GM21723 (cell line): ENCODE data around the gene ZSWIM7.
A peak's percentile ranks its signal among the peaks of the same experiment; 100 is the strongest.

Source experiments
- ATAC-seq: cut with Tn5 transposase; IDR thresholded peaks from one replicate; pipeline ENCODE4 v1.9.1; 2021; ENCODE audit warnings: mild to moderate bottlenecking, moderate library complexity; ENCODE audit not compliant: unreplicated experiment

Gene ZSWIM7, protein sequence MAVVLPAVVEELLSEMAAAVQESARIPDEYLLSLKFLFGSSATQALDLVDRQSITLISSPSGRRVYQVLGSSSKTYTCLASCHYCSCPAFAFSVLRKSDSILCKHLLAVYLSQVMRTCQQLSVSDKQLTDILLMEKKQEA

DNA sequence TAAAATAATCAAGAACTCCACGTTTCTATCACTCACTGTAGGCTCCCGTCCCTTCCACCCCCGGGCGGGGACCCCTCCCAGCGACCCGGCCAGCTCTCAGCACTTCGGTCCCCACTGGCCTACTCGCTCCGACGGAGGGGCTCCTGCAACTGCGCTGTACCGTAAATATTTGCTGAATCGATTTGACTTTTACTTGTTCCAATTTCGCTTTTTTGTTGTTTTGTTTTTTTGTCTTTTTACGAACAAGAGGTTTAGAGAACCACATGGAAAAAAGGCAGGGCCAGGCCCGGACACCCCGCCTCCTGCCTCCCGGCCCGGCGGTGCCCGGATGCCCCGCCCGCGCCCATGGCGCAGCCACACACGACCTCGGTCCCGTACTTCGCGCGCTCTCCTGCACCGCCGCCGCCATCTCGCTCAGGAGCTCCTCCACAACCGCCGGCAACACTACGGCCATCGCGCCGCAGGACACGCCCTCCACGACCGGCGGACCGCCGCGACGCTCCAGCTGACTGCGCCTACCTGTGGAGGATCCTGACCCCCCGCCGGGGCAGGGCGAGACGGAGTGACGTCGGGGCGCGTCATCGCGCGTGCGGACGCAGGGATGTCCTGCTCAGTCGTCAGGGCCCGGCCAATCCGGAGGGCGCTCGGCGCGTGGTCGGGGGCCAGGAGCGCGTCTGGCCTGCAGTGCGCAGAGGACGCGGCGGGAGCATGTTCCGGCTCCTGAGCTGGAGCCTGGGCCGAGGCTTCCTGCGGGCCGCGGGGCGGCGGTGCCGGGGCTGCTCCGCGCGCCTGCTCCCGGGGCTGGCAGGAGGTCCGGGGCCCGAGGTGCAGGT, at the start of gene ZSWIM7, which contains the start of gene TTC19:
TSS of gene ZSWIM7 (minus strand) at position 564 of the 833 bp plus-strand sequence. CDS start at position 454, 110 bp downstream.
TSS of gene TTC19 (plus strand) at position 684 of the 833 bp plus-strand sequence. CDS start at position 709, 25 bp downstream.
- peak; percentile 92 for ATAC-seq

DNA sequence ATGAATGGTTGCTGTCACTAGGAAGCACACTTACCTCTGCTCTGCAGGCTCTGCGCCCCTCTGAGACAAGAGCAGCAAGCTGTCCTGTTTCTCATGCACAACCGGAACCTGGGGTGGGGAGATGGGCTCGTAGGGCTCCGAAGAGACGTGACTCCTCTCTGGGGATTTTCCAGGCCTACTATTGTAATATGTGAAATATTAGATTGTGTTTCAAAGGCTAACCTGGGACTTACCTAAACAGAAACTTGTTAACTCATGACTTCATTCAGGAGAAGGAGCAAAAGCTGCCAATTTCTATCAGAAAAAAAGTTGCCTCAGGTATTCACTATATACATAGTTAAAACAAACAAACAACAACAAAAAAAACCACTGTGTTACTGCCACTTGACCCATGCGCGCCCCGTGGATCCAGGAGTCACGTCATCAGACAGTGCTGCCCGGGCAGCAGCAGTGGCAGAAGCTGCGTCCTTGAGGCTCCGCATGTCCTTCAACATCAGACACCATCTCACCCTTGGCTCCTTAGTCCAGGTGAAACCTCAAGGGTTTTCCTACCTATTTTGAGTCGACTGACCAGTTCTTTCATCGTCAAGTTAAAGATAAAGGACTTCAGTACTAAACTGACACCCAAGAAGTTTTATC, 49.4 kb upstream of the ZSWIM7 start:
- no peak for ATAC-seq

DNA sequence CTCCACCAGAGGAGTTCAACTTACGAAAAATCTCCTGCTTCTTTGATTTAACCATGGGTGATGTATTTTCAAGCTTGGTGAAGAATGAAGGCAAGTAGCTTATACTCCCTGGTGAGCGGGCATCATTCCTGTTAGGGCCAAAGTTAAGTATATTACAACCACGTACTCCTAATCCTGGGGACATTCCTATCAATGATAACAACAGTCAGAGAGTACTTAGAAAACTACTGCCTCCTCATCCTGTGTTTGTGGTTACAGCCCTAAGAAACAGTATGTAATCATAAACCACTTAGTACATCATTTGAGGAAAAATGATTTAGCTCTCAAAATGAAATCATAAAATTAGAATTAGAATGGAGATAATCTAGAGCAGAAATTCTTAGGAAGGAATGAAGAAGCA, 47.5 kb upstream of the ZSWIM7 start:
- no peak for ATAC-seq

DNA sequence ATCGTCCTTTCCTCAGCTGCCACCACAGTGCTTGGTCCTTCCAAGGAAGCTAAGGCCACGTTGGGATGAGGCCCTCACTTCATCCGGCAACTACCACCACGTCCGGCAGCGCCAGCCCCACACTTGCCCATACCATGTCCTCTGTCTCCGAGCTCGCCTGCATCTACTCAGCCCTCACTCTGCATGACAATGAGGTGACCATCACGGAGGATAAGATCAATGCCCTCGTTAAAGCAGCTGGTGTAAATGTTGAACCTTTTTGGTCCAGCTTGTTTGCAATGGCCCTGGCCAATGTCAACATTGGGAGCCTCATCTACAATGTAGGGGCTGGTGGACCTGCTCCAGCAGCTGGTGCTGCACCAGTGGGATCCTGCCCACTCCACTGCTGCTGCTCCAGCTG, 45.0 kb upstream of the ZSWIM7 start:
- no peak for ATAC-seq

DNA sequence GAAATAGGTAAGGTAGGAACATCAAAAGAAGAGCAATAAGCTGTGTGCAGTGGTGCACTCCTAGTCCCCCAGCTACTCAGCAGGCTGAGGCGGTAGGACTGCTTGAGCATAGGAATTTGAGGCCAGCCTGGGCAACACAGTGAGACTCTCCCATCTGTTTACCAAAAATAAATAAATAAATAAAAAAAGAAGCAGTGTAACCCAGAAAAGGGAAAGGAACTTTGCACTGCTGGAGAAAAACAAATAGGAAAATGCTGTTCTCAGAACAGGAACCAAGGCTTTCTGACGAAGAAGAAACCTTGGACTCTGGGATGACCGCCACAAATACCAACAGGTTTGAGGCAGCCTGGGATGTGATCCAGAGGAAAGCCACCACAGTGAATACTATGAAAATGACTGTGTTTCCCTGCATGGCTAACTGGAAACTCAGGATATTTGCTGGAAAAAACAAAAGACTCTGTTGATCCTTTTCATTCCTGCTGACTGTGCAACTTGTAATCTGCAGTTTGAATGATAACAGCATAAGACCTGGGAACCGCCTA, 41.3 kb upstream of the ZSWIM7 start:
- ATAC-seq: no peak

DNA sequence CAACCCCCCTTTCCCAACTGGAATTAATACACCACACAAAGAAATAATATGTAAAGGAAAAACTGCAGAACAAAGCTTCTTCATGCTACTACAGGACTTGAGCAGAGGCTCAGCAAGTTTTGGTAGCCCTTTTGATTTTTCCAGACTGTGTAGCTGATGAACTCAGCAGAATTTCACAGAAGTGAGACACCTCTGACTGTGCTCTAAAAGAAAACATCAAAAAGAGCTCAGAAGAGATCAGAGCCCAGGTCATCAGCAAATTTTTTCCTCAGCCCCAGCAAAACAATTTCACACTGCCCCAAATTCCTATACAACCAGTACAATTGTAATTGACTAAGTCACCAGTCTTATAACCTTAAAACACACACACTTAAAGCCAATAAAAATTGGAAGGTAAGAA, 38.1 kb upstream of the ZSWIM7 start:
- ATAC-seq: no peak

DNA sequence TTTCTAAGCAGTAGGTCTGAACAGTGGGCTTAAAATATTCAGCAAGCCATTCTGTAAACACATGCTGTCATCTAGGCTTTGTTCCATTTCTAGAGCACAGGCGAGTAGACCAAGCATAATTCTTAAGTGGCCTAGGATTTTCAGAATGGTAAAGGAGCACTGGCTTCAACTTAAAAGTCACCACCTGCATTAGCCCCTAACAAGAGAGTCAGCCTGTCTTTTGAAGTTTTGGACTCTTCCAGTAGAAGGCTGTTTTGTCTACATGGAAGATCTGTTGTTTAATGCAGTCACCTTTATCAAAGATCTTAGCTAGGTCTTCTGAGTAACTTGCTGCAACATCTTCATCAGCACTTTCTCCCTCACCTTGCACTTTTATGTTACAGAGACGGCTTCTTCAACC, 36.8 kb upstream of the ZSWIM7 start:
- ATAC-seq: no peak

DNA sequence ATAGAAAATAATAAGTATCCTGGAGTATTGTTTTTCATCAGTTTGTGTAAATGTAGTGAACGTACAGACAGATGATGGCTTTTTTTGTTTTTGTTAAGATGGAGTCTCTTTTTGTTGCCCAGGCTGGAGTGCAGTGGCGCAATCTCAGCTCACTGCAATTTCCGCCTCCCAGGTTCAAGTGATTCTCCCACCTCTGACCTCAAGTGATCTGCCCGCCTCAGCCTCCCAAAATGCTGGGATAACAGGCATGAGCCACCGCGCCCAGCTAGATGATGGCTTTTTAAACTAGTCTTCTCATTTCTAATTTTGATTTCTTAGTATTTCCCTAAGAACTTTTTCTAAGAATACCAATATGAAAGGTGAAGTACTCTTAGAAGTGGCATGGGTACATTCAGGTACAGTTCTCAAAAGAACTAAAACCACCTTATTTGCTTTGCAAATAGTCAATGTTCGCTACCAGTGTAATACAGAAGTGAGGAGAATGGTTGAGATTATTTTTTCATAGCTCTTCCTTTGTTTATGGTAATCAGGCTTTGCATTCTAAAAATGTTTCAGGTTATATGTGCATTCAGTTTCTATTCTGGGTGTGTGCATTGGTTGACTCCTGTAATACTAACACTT, 34.3 kb upstream of the ZSWIM7 start:
- no peak for ATAC-seq

DNA sequence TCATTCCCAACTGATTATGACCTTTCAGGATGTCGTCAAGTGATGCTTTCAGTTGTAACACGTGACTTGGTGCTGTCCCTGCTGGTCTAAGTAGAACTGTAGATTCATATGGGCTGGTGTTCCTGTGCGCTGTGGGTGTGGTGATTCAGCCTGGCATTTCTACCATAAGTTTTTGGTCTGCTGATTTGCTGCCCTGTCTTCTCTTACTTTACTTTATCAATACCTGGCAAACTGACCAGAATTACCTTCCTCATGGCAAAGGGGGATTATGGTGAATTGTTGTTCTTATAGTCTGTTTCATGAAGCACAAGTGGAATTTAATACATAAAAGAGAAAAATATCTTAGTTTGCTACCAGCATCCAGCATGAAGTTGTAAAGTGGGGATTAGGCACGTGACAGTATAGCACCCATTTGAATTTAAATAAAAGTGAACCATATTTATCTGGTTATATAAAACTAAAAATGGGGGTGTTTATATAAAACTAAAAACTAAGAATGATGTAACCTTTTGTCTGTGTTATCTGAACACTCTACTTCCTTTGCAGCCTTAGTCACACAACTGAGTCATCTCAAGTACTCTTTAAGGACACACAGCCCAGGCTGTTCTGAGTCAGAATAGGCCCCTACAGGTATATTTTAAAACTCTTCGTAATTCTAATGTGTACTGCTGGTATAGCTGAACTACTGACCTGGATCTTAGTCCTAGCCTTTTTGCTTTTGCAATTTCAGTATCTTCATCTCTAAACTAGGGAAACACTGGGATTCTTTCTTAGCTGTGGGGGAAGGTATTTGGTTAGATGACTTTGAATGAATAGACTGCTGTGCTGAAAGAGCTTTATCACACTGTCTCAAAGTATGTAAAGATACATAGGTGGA, 28.4 kb upstream of the ZSWIM7 start:
- ATAC-seq: peak; percentile 91

DNA sequence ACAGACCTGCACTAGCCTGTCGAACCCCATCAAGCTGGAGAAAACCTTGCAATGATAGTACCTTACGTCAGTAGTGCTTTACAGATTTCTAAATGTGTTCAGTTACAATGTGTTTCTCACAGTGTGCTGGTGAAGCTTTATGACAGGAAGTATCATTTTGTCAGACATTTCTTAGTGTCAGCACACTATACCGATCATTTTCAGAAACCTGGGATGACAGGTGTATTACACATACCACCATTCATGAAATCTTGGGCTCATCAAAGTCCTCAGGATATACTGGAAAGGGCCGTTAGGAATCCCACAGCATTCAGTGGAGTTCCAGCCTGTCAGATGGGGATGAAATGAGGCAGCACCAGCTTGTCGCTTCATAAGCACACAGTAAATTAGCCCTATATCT, 27.4 kb upstream of the ZSWIM7 start:
- ATAC-seq: no peak

DNA sequence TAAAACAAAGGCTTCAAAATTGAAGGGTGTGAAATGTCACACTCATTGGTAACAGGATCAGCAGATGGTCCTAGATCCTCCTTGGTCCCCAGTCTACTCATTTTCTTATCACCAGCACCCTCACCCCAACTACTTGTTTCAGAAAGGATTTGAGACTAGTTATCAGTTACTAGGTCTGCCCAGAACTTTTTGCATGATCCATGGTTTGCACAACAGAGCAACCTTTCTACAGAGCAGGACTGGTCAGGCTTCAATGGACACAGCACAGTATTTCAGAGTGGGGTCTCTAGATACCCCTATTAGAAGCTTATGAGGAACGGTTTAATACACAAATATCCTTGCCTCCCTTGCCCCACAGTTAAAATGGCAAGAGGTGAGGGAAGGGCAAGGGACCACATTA, 25.7 kb upstream of the ZSWIM7 start:
- no peak for ATAC-seq

DNA sequence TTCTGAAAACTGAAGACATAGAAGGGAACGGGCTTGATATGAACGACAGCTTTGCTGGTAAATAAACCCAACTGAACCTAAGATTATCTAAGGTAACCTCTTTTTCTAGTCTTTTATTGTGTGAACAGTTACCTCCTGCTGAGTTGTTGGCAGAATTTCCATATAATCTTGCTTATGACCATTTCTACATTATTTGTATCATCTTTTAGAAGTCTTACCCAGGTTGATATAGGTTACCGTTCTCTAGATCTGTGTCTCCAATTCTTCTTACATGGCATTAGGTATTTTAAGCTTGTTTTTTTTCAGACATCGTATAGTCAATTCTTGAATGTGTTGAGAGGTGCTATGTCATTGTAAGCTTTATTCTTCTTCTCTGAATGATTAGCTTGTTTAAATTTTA, 24.4 kb upstream of the ZSWIM7 start:
- ATAC-seq: no peak

DNA sequence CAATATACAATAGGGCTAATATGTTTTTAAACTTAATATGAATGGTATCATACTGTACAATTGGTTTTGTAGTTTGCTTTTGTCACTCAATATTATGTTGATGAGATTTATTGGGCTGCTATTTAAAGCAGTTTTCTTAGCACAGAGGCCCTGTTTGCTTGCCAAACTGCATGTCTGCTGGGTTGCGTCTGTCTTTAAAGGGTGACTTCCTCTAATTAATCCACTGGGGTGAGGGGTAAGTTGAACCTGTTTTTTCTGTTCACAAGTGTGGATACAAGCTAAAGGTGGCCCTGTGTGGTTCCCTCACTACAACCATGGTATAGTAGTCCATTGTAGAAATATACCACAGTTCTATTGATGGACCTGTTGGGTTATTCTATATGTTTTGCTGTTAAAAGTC, 19.8 kb upstream of the ZSWIM7 start:
- ATAC-seq: no peak

DNA sequence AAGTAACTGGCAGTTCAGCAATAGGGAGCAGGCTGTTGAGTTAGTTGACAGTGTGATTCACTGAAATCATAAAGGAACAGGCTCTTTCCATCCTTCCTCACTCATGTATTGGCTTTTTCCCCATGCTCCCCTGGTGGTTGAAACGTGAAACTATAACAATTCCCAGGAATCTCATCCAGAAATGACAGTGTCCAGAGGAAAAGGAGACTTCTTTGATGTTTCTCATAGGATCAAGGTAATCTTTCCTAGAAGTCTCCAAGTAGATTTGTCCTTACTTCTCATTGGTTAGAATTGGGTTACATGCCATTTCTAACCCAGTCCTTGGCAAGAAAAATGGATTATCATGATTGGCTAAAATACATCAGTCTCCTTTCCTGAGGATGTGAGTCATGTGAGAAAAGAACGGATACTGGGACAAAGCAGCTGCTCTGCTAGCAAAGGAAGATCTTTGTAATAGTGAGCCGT, 14.5 kb upstream of the ZSWIM7 start:
- ATAC-seq: no peak

DNA sequence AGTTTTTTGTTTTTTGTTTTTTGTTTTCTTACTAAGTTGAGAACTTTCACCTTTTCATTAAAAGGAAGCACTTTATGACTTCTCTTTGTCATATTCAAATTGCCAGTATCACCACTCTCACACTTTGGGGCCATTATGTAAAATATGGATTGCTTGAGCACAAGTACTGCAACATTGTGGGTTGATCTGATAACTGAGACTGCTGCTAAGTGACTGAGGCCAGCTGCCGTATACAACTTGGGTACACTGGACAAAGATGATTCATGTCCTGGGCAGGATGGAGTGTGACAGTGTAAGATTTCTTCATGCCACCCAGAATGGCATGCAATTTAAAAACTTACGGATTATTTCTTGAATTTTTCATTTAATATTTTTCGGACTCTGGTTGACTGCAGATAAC, 7.9 kb upstream of the ZSWIM7 start:
- no peak for ATAC-seq

DNA sequence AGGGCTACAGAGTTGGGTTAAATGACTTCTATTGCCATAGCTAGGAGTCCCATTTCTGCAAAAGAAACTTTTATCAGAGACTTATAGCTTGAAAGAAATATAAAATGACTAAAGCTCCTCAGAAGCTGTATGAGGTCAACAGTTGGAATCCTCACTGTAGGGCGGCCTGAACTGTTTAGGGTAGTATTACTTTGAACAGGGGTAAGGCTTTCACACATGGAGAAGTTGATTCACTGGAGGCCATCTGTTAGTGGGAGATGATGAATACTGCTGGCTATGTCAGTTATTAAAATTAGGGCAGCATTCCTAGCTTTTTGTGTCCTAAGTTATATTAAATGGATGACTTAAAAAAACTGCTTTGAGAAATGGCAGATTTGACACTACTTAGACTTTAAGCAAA, 6.1 kb upstream of the ZSWIM7 start:
- no peak for ATAC-seq

DNA sequence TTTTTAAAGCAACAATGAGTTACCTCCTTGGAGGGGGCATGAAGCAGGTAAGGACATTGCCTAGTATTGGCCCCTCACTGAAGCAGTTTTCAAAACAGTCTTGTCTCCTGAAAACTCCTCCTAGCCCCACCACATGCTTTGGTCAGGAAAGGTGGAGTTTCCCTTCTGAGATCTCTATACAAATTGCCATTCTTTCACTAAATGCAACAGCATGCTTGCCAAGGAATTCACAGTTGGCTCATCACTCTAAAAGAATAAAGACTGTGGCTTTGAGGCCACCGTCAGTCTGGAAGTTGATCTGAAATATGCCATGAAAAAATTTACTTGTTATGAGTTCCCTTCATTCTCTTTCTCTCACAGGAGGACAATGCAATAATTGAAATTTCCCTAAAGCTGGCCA, 4.3 kb upstream of the ZSWIM7 start:
- no peak for ATAC-seq

DNA sequence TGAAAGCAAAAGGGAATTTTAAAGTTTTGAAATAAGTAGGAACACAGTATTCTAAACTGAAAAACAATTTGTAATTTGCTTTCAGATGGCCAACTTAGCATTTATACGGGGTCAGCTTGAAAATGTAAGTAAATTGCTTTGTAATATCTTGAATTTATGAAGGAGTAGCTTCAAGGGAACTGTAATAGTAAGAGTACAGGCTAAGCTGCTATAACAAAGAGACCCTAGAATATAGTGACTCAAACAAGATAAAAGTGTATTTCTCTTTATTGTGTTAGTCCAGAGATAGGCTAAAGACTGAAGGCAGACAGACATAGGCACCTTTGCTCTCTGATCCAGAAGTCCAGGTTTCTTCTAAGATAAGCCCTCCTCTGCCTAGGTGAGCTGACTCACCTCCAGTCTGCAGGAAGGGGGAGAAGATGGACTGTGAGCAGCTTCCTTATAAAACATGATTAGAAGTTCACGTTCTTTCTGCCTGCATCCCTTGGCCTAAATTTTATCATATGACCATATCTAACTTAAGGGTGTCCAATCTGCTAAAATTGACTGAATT, 3.3 kb upstream of the ZSWIM7 start:
- no peak for ATAC-seq

DNA sequence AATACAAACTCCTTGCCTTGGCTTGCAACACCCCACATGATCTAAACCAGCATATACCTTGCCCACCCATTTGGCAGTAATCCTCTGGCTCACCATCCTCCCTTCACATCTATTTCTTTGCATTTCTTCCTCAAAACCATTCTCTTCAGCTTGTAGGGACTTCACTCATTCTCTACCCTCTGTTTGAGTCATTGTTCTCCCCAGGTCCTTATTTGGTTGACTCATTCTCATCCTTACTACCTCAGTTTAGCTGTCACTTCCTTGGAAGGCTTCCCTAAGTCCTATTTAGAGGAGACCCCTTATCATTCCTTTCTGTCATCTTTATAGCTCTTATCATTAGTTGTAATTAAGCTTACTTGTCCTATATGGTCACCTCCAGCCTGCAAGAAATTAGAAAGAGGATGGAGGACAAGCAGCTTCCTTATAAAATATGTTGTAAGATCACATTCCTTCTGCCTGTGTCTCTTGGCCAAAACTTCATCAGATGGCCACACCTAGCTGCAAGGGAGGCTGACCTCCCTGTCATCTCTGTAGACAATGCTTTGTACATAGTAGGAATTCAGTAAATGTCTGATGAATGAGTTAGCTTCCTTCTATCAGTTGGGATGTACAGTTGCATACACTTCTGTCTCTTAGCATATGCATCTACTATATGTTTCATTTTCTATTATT, 1.9 kb upstream of the ZSWIM7 start:
- ATAC-seq: no peak
